Lower lobe of right lung (tissue), 2 donors: ENCODE measurements around the gene UQCRC1. TPM values are rescaled to one million over a fixed set of nuclear protein-coding genes. Genes with fewer than 3 reads are reported as not detected.

ENCODE experiments used
- ATAC-seq, 2 donors: fragments of 200-7000 bp; cut with Tn5 transposase; one replicate each; pipeline ENCODE4 v1.9.1; 2020 to 2022; ENCODE audit warnings: mild to moderate bottlenecking in 2 of 2, moderate library complexity in 2 of 2
- DNase-seq: peaks from one replicate; pipeline ENCODE4 v3.0.0-alpha.2; 2020
- H3K27ac ChIP-seq: fragments of 200-600 bp; one replicate; pipeline ENCODE4 v1.8.0; 2022
- H3K27me3 ChIP-seq: fragments of 200-600 bp; one replicate; pipeline ENCODE4 v1.8.0; 2022; ENCODE audit warnings: low read depth
- H3K36me3 ChIP-seq: fragments of 200-600 bp; one replicate; pipeline ENCODE4 v1.8.0; 2022; ENCODE audit warnings: mild to moderate bottlenecking
- H3K4me1 ChIP-seq: fragments of 200-600 bp; one replicate; pipeline ENCODE4 v1.8.0; 2022
- H3K4me3 ChIP-seq: fragments of 200-600 bp; one replicate; pipeline ENCODE4 v1.8.0; 2022; ENCODE audit warnings: mild to moderate bottlenecking
- H3K9me3 ChIP-seq: fragments of 200-600 bp; one replicate; pipeline ENCODE4 v1.8.0; 2022
- CTCF ChIP-seq: fragments of 200-600 bp; IDR thresholded peaks from one replicate; pipeline ENCODE4 v1.8.0; 2022; ENCODE audit warnings: antibody characterized with exemption, mild to moderate bottlenecking
- intact Hi-C: fragments of 100-400 bp; cut with DNase I; formaldehyde crosslinking; loops from one replicate; pipeline ENCODE4 v1.11.0; 2022
- total RNA-seq: library from RNA; stranded (reverse); fragmentation: NEBNext Ultra II Directional; extraction: Animal tissue kit (Norgen Biotek cat#: 25700); gene quantifications from one replicate; pipeline ENCODE4 v1.2.1, GENCODE V29; 2021
- donor health status: DM: no; HTN: yes; CAD: no; lungs with severe emphysema.

Gene UQCRC1
- total RNA-seq, 1 donor from 2014 or later, result 121 TPM

DNA sequence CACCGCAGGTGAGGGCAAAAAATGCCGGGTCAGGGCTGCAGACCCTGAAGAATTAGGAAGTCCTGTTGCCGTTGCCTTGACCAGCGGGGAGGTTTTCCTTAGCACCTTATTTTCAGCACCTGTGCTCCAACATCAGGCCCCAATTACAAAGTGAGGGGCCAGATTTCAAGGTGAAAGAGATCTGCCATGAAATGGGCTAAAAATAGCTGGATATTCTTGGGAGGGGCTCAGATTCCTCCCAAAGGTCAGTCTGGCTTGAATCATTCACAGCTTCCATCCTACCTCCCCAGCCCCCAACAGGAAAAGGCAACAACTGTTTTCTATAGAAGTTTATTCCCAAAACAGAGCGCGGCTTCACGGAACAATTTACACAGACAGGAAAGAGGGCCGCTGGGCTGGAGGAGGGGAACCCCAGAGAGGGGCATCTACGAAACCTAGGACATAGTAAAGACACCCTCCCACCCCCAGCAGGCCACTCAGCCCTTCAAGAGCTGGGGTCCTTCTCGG is 26.8 kb upstream of the UQCRC1 start:
- intact Hi-C loops, result no loop called here
- H3K36me3 ChIP-seq, result peaks cover 18% of the 10 kb centered on the region
- no peak for DNase-seq
- no peak for ATAC-seq
- peak overlapping the region; percentile 100 for H3K4me3 ChIP-seq
- peaks cover 20% of the 10 kb centered on the region for H3K4me1 ChIP-seq
- no peak for TF ChIP-seq CTCF
- H3K27me3 ChIP-seq, result no peaks in the 10 kb centered on the region
- no peaks in the 10 kb centered on the region for H3K9me3 ChIP-seq
- peak overlapping the region; percentile 85 for H3K27ac ChIP-seq

DNA sequence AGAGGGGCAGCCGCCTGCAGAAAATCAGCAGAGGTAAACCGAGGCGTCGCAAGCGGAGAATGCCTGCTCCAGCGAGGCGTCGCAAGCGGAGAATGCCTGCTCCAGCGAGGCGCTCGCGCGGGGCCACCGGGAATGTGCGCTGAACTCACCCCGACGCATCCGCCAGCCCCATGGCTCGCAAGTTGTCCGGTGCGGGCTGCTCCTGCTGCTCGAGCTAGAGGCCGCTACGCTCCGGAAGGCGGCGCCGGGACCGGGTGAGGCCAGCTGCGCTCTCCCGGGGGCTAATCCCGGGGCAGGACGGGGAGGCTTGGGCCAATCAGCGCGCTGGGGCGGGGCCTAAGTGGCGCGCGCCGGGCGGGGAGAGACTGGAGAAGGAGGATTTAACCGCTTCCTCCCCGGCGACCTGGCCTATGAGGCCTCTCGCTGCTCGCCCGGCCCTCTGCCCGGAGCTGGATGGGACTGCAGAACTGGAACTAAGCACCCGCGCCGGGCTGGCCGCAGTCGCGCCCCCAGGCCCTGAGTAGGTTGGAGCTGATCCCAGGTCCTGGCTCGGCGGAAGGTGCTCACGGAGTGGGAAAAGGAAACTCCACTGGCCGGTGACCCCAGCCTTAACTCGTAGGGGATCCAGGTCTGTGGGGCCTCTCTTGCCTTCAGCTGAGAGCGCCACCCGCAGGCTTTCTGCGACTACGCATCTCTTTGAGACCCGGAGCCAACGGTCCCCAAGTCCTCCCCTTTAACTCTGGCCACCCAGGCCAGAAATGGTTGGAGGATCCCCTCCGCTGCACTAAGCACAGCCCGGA is 26.0 kb upstream of the UQCRC1 start, which contains the start of gene SLC26A6:
Gene SLC26A6 (minus strand): TSS at position 240 of the 800 bp plus-strand sequence. CDS start 68 bp downstream, at position 172.
- TF ChIP-seq CTCF, result peak; percentile 39
- H3K27me3 ChIP-seq, result no peaks in the 10 kb centered on the region
- H3K4me3 ChIP-seq, result peak within 1 kb of the TSS; percentile 100
- ATAC-seq (peak; percentile 98 to 99), DNase-seq (peak; percentile 98)
- no peaks in the 10 kb centered on the region for H3K9me3 ChIP-seq
- peak within 1 kb of the TSS; percentile 85 for H3K27ac ChIP-seq
- H3K36me3 ChIP-seq, result peaks cover 26% of the 10 kb centered on the region
- intact Hi-C loops, result no loop called here
- peaks cover 20% of the 10 kb centered on the region for H3K4me1 ChIP-seq

GRCh38 chr3:48634661-48635221 is 25.3 kb upstream of the UQCRC1 start:
- no peak for TF ChIP-seq CTCF
- H3K27ac ChIP-seq, result peak overlapping the region; percentile 85
- no peaks in the 10 kb centered on the region for H3K9me3 ChIP-seq
- peak overlapping the region; percentile 100 for H3K4me3 ChIP-seq
- peaks cover 20% of the 10 kb centered on the region for H3K4me1 ChIP-seq
- ATAC-seq (peak; percentile 58 to 72), DNase-seq (peak; percentile 67)
- H3K27me3 ChIP-seq, result no peaks in the 10 kb centered on the region
- intact Hi-C loops, result no loop called here
- peaks cover 32% of the 10 kb centered on the region for H3K36me3 ChIP-seq

GRCh38 chr3:48633743-48634142 is 24.3 kb upstream of the UQCRC1 start:
- peaks cover 20% of the 10 kb centered on the region for H3K4me1 ChIP-seq
- no peaks in the 10 kb centered on the region for H3K27me3 ChIP-seq
- H3K36me3 ChIP-seq, result peaks cover 38% of the 10 kb centered on the region
- no peaks in the 10 kb centered on the region for H3K9me3 ChIP-seq
- TF ChIP-seq CTCF, result no peak
- intact Hi-C loops, result no loop called here
- no peak overlapping the region for H3K4me3 ChIP-seq
- ATAC-seq (no peak), DNase-seq (no peak)
- H3K27ac ChIP-seq, result no peak overlapping the region

- Histone ChIP-seq H3K4me1 (peaks cover 20% of the 10 kb centered on the region), H3K27ac (no peak overlapping the region), H3K27me3 (no peaks in the 10 kb centered on the region), H3K36me3 (peaks cover 43% of the 10 kb centered on the region), H3K4me3 (no peak overlapping the region), H3K9me3 (no peaks in the 10 kb centered on the region)
- intact Hi-C loops, result no loop called here
- no peak for TF ChIP-seq CTCF
- DNase-seq (no peak), ATAC-seq (no peak)
These were observed 23.8 kb upstream of the UQCRC1 start for GRCh38 chr3:48633256-48633655.
